GM23338 (cell line): ENCODE measurements around the gene SLC45A2. TPM values are rescaled to one million over a fixed set of nuclear protein-coding genes. Genes with fewer than 3 reads are reported as not detected.
A peak's percentile ranks its signal among the peaks of the same experiment; 100 is the strongest.

Source experiments
- ATAC-seq: fragments of 200-7000 bp; cut with Tn5 transposase; 3 replicates; pipeline ENCODE4 v1.9.1; 2020
- DNase-seq: peaks from one replicate; pipeline ENCODE4 v3.0.0-alpha.2; 2015; ENCODE audit warnings: low spot score
- H2AFZ ChIP-seq: fragments of 200-600 bp; sonication (generic); 2 replicates; pipeline ENCODE4 v1.8.0; 2016; ENCODE audit warnings: antibody characterized with exemption, mild to moderate bottlenecking, moderate library complexity
- H3F3A ChIP-seq: fragments of 200-600 bp; sonication (generic); replicated peaks from 2 replicates; pipeline ENCODE4 v1.8.0; 2017; ENCODE audit warnings: antibody characterized with exemption, mixed run types, low read depth
- H3K27ac ChIP-seq: fragments of 200-600 bp; sonication (generic); 2 replicates; pipeline ENCODE4 v1.6.1; 2016; ENCODE audit warnings: low read depth
- H3K27me3 ChIP-seq: fragments of 200-600 bp; sonication (generic); 2 replicates; pipeline ENCODE4 v1.8.0; 2016; ENCODE audit warnings: mild to moderate bottlenecking, mixed run types, moderate library complexity; ENCODE audit not compliant: insufficient read depth
- H3K36me3 ChIP-seq: fragments of 200-600 bp; sonication (generic); 2 replicates; pipeline ENCODE4 v1.8.0; 2016; ENCODE audit warnings: mild to moderate bottlenecking; ENCODE audit not compliant: insufficient read depth
- H3K4me1 ChIP-seq: fragments of 200-600 bp; sonication (generic); 2 replicates; pipeline ENCODE4 v1.8.0; 2016; ENCODE audit warnings: mild to moderate bottlenecking, moderate library complexity; ENCODE audit not compliant: insufficient read depth
- H3K4me2 ChIP-seq: fragments of 200-600 bp; sonication (generic); 2 replicates; pipeline ENCODE4 v1.7.1; 2017; ENCODE audit warnings: mixed run types
- H3K4me3 ChIP-seq: fragments of 200-600 bp; sonication (generic); 2 replicates; pipeline ENCODE4 v1.6.1; 2016; ENCODE audit warnings: mixed run types
- H3K79me2 ChIP-seq: fragments of 200-600 bp; sonication (generic); replicated peaks from 2 replicates; pipeline ENCODE4 v1.8.0; 2017; ENCODE audit warnings: mild to moderate bottlenecking; ENCODE audit not compliant: insufficient read depth
- H3K9me2 ChIP-seq: fragments of 200-600 bp; sonication (generic); 2 replicates; pipeline ENCODE4 v1.8.0; 2017; ENCODE audit not compliant: insufficient read depth
- H4K20me1 ChIP-seq: fragments of 200-600 bp; sonication (generic); replicated peaks from 2 replicates; pipeline ENCODE4 v1.8.0; 2017; ENCODE audit warnings: mild to moderate bottlenecking; ENCODE audit not compliant: insufficient read depth
- H3K27ac Mint-ChIP-seq: 2 replicates; pipeline ENCODE4 v1.8.0; 2020; ENCODE audit warnings: inconsistent platforms, mild to moderate bottlenecking, moderate library complexity, mixed read lengths
- H3K27me3 Mint-ChIP-seq: 3 replicates; pipeline ENCODE4 v1.8.0; 2022; ENCODE audit warnings: low read depth, mild to moderate bottlenecking, moderate library complexity, mixed read lengths, inconsistent platforms; ENCODE audit not compliant: insufficient read depth, poor library complexity
- H3K36me3 Mint-ChIP-seq: 3 replicates; pipeline ENCODE4 v1.8.0; 2021; ENCODE audit warnings: low read depth, mild to moderate bottlenecking, inconsistent platforms, moderate library complexity, mixed read lengths
- H3K4me1 Mint-ChIP-seq: 3 replicates; pipeline ENCODE4 v1.8.0; 2020; ENCODE audit warnings: mild to moderate bottlenecking, inconsistent platforms, mixed read lengths
- H3K4me3 Mint-ChIP-seq: 3 replicates; pipeline ENCODE4 v1.8.0; 2021; ENCODE audit warnings: moderate library complexity, mild to moderate bottlenecking, inconsistent platforms, mixed read lengths
- H3K9me3 Mint-ChIP-seq: 3 replicates; pipeline ENCODE4 v1.8.0; 2020; ENCODE audit warnings: moderate library complexity, mild to moderate bottlenecking, inconsistent platforms, mixed read lengths
- CREB1 ChIP-seq: fragments of 250-450 bp; sonication (Bioruptor Pico); IDR thresholded peaks from 2 replicates; pipeline ENCODE4 v1.5.0; 2020; ENCODE audit warnings: low read depth, mild to moderate bottlenecking, moderate library complexity
- NANOG ChIP-seq: IDR thresholded peaks from 2 replicates; pipeline ENCODE4 v1.6.1; 2016; ENCODE audit warnings: antibody characterized with exemption, borderline replicate concordance
- REST ChIP-seq: IDR thresholded peaks from one replicate; pipeline ENCODE4 v1.6.1; 2018; ENCODE audit warnings: antibody characterized with exemption; ENCODE audit not compliant: unreplicated experiment
- STAT1 ChIP-seq: IDR thresholded peaks from one replicate; pipeline ENCODE4 v1.6.1; 2016; ENCODE audit warnings: antibody characterized with exemption; ENCODE audit not compliant: unreplicated experiment
- ZNF462 ChIP-seq: fragments of 250-450 bp; sonication (Bioruptor Pico); IDR thresholded peaks from 2 replicates; pipeline ENCODE4 v1.5.0; 2020; ENCODE audit warnings: mild to moderate bottlenecking, moderate library complexity
- polyA plus RNA-seq: library from polyadenylated mRNA; unstranded; fragments of >200 nt; fragmentation: Nextera tagmentation; extraction: Ambion mirVana; gene quantifications from 2 replicates; pipeline ENCODE4 v1.2.1, GENCODE V29; 2016
- total RNA-seq: library from RNA; depleted of rRNA; stranded (reverse); fragments of >200 nt; shearing (Covaris generic); gene quantifications from 2 replicates; pipeline ENCODE4 v1.2.3, GENCODE V29; 2014

Gene SLC45A2
- total and polyA plus RNA-seq, 2 experiments from 2014 or later: not detected

- no peaks in the 10 kb centered on the region for H3K9me2 ChIP-seq
- no peak overlapping the region for H3K27ac Mint-ChIP-seq
- H3K4me2 ChIP-seq: no peak overlapping the region
- no peaks in the 10 kb centered on the region for H3K27me3 ChIP-seq
- no peak overlapping the region for H3K4me3 Mint-ChIP-seq
- H3K9me3 Mint-ChIP-seq: no peaks in the 10 kb centered on the region
- 0 out of 2 replicates have a peak, but pooled peaks cover 5% of the 10 kb centered on the region for H3K4me1 ChIP-seq
- TF ChIP-seq REST (no peak), STAT1 (no peak)
- H3K27me3 Mint-ChIP-seq: peaks cover 5% of the 10 kb centered on the region
- peaks cover 23% of the 10 kb centered on the region for H3K4me1 Mint-ChIP-seq
- H3K27ac ChIP-seq: no peak overlapping the region
- H3K79me2 ChIP-seq: no peaks in the 10 kb centered on the region
- H3F3A ChIP-seq: no peaks in the 10 kb centered on the region
- ATAC-seq (peak; percentile 62; the same call in 2 of the 3 replicates), DNase-seq (peak; percentile 56)
- no peaks in the 10 kb centered on the region for H4K20me1 ChIP-seq
- peak overlapping the region; percentile 77 for H2AFZ ChIP-seq
- H3K36me3 ChIP-seq: no peaks in the 10 kb centered on the region
- no peak overlapping the region for H3K4me3 ChIP-seq
- no peaks in the 10 kb centered on the region for H3K36me3 Mint-ChIP-seq
Observed at GRCh38 chr5:33944543-33945132, 39.9 kb downstream of the SLC45A2 start.

GRCh38 chr5:33941090-33941489 is 43.4 kb downstream of the SLC45A2 start:
- H3K9me3 Mint-ChIP-seq: no peaks in the 10 kb centered on the region
- H3K27me3 Mint-ChIP-seq: peaks cover 19% of the 10 kb centered on the region
- no peak overlapping the region for H2AFZ ChIP-seq
- no peaks in the 10 kb centered on the region for H3K36me3 Mint-ChIP-seq
- no peaks in the 10 kb centered on the region for H3K36me3 ChIP-seq
- H3K4me3 Mint-ChIP-seq: no peak overlapping the region
- peaks cover 23% of the 10 kb centered on the region for H3K4me1 Mint-ChIP-seq
- no peak overlapping the region for H3K4me3 ChIP-seq
- H3K4me1 ChIP-seq: 0 out of 2 replicates have a peak, but pooled peaks cover 5% of the 10 kb centered on the region
- H3K27me3 ChIP-seq: peaks cover 14% of the 10 kb centered on the region
- H3F3A ChIP-seq: no peaks in the 10 kb centered on the region
- H3K27ac Mint-ChIP-seq: no peak overlapping the region
- no peaks in the 10 kb centered on the region for H4K20me1 ChIP-seq
- no peak for TF ChIP-seq NANOG
- no peak for TF ChIP-seq CREB1 (CRISPR knock-in tag)
- TF ChIP-seq ZNF462 (CRISPR knock-in tag): no peak
- no peak for TF ChIP-seq STAT1
- no peak for ATAC-seq
- no peak overlapping the region for H3K4me2 ChIP-seq
- H3K79me2 ChIP-seq: no peaks in the 10 kb centered on the region
- DNase-seq: no peak
- H3K27ac ChIP-seq: no peak overlapping the region
- no peaks in the 10 kb centered on the region for H3K9me2 ChIP-seq
